Right atrium auricular region (tissue), 2 donors: ENCODE data around the gene CACNG1. TPM values are rescaled to one million over a fixed set of nuclear protein-coding genes. Genes with fewer than 3 reads are reported as not detected.

Source experiments
- DNase-seq: peaks from one replicate; pipeline ENCODE4 v3.0.0-alpha.2; 2019; ENCODE audit warnings: low spot score
- H3K27ac ChIP-seq, 2 donors: fragments of 200-600 bp; sonication (generic); 1 replicate in 1 of 2; 2 replicates in 1 of 2; pipeline ENCODE4 v1.5.1; 2016 to 2019
- H3K27me3 ChIP-seq, 2 donors: fragments of 200-600 bp; sonication (generic); one replicate each; pipeline versions ENCODE4 v1.5.1 to v1.6.0; 2017 to 2019
- H3K36me3 ChIP-seq: fragments of 200-600 bp; sonication (generic); one replicate; pipeline ENCODE4 v1.5.1; 2016
- H3K4me1 ChIP-seq, 2 donors: fragments of 200-600 bp; sonication (generic); one replicate each; pipeline versions ENCODE4 v1.5.1 to v1.6.0; 2017 to 2019
- H3K4me3 ChIP-seq, 2 donors: fragments of 200-600 bp; sonication (generic); 1 replicate in 1 of 2; 2 replicates in 1 of 2; pipeline ENCODE4 v1.5.1; 2017 to 2019; ENCODE audit warnings: mild to moderate bottlenecking in 1 of 2, moderate library complexity in 1 of 2
- H3K9me3 ChIP-seq, 2 donors: fragments of 200-600 bp; sonication (generic); one replicate each; pipeline ENCODE4 v1.5.1; 2019
- CTCF ChIP-seq, 2 donors: fragments of 200-600 bp; sonication (generic); IDR thresholded peaks; one replicate each; pipeline ENCODE4 v1.5.1; 2019; ENCODE audit warnings: antibody characterized with exemption in 2 of 2
- total RNA-seq, 2 donors: library from RNA; depleted of rRNA; stranded (reverse); fragments of >200 nt; gene quantifications; one replicate each; pipeline ENCODE4 v1.1.0, GENCODE V29; 2016

CACNG1 gene
- total RNA-seq, 2 donors from 2014 or later: not detected

- Histone ChIP-seq H3K36me3 (no peaks in the 10 kb centered on the region), H3K27me3 (no peaks in the 10 kb centered on the region), H3K9me3 (no peaks in the 10 kb centered on the region), H3K4me1 (no peaks in the 10 kb centered on the region), H3K27ac (no peak overlapping the region), H3K4me3 (no peak overlapping the region)
- no peak for TF ChIP-seq CTCF (IDR thresholded peaks at IDR 0.05)
- DNase-seq: no peak
Measured at GRCh38 chr17:67016039-67016762, 28.2 kb upstream of the CACNG1 start.

GRCh38 chr17:67017910-67018309 lies 26.4 kb upstream of the CACNG1 start:
- Histone ChIP-seq H3K9me3 (no peaks in the 10 kb centered on the region), H3K36me3 (no peaks in the 10 kb centered on the region), H3K27me3 (no peaks in the 10 kb centered on the region), H3K4me1 (no peaks in the 10 kb centered on the region), H3K4me3 (no peak overlapping the region), H3K27ac (no peak overlapping the region)
- no peak for DNase-seq
- TF ChIP-seq CTCF (IDR thresholded peaks at IDR 0.05): no peak

GRCh38 chr17:67018471-67019434 lies 25.6 kb upstream of the CACNG1 start:
- H3K9me3 ChIP-seq: no peaks in the 10 kb centered on the region
- H3K36me3 ChIP-seq: no peaks in the 10 kb centered on the region
- H3K4me1 ChIP-seq: no peaks in the 10 kb centered on the region
- no peak for TF ChIP-seq CTCF (IDR thresholded peaks at IDR 0.05)
- H3K27me3 ChIP-seq: no peaks in the 10 kb centered on the region
- H3K27ac ChIP-seq: no peak overlapping the region
- no peak for DNase-seq
- H3K4me3 ChIP-seq: no peak overlapping the region

- no peak for DNase-seq
- H3K4me1 ChIP-seq: no peaks in the 10 kb centered on the region
Measured at GRCh38 chr17:67019809-67020208, 24.5 kb upstream of the CACNG1 start.

GRCh38 chr17:67020293-67020766 lies 24.0 kb upstream of the CACNG1 start:
- no peaks in the 10 kb centered on the region for H3K9me3 ChIP-seq
- no peaks in the 10 kb centered on the region for H3K27me3 ChIP-seq
- TF ChIP-seq CTCF (IDR thresholded peaks at IDR 0.05): no peak
- no peak overlapping the region for H3K27ac ChIP-seq
- no peak overlapping the region for H3K4me3 ChIP-seq
- H3K4me1 ChIP-seq: no peaks in the 10 kb centered on the region
- DNase-seq: no peak
- H3K36me3 ChIP-seq: no peaks in the 10 kb centered on the region

More at GRCh38 chr17:67019809-67020208, 24.5 kb upstream of the CACNG1 start:
- no peak overlapping the region for H3K27ac ChIP-seq
- no peak for TF ChIP-seq CTCF (IDR thresholded peaks at IDR 0.05)
- H3K27me3 ChIP-seq: no peaks in the 10 kb centered on the region
- no peaks in the 10 kb centered on the region for H3K36me3 ChIP-seq
- H3K4me3 ChIP-seq: no peak overlapping the region
- H3K9me3 ChIP-seq: no peaks in the 10 kb centered on the region
